GM12878 (cell line): ENCODE results near the gene SLC39A1. TPM values are rescaled to one million over a fixed set of nuclear protein-coding genes. Genes with fewer than 3 reads are reported as not detected.

Source experiments
- ATAC-seq: fragments of 200-7000 bp; cut with Tn5 transposase; 3 replicates; pipeline ENCODE4 v1.9.1; 2020; ENCODE audit warnings: mild to moderate bottlenecking, moderate library complexity
- BruUV-seq: library from RNA; stranded (reverse); fragments of 400-500 nt; replicated peaks from 2 replicates; lab custom pipeline; 2021; lab: Mats Ljungman, UMichigan
- CTCF ChIA-PET: fragments of 300-600 bp; sonication (Branson Sonifier 250); formaldehyde crosslinking; extraction: SDS; loops from one replicate; lab custom pipeline; 2021; ENCODE audit warnings: inconsistent platforms; lab: Yijun Ruan, JAX
- POLR2A ChIA-PET: fragments of 350-600 bp; formaldehyde crosslinking; extraction: SDS; loops from one replicate; lab custom pipeline; 2021; ENCODE audit warnings: inconsistent platforms; lab: Charles Lee
- RAD21 ChIA-PET: fragments of 300-600 bp; sonication (Branson Sonifier 250); formaldehyde crosslinking; loops from one replicate; lab custom pipeline; 2023; ENCODE audit warnings: antibody characterized with exemption; ENCODE audit not compliant: unreplicated experiment; lab: Charles Lee
- SMC1A ChIA-PET: fragments of 300-600 bp; sonication (Branson Sonifier 250); formaldehyde crosslinking; loops from one replicate; lab custom pipeline; 2023; ENCODE audit not compliant: unreplicated experiment, uncharacterized antibody; lab: Charles Lee
- DNase-seq: peaks from one replicate; pipeline ENCODE4 v3.0.0-alpha.2; 2011; ENCODE audit warnings: low read depth, low spot score
- FAIRE-seq: peaks from 3 replicates; lab custom pipeline; 2011; peaks lifted over from hg19 to GRCh38; lab: Jason Lieb, UNC
- H2AFZ ChIP-seq: 2 replicates; pipeline ENCODE4 v1.6.0; 2011; ENCODE audit warnings: low read depth, low read length, control low read depth; ENCODE audit not compliant: control insufficient read depth
- H3K27ac ChIP-seq: 2 replicates; pipeline ENCODE4 v1.5.1; 2011; ENCODE audit warnings: control low read depth; ENCODE audit not compliant: control insufficient read depth, insufficient read depth
- H3K27me3 ChIP-seq, 2 experiments: replicated peaks in 1 of 2; 2 replicates each; pipeline versions ENCODE4 v1.6.0 to v1.6.1; 2011; ENCODE audit warnings: low read length in 1 of 2; ENCODE audit not compliant: control insufficient read depth in 2 of 2, insufficient read depth in 2 of 2
- H3K36me3 ChIP-seq, 2 experiments: 2 replicates each; pipeline ENCODE4 v1.5.1; 2011; ENCODE audit warnings: low read length in 1 of 2; ENCODE audit not compliant: control insufficient read depth in 2 of 2, insufficient read depth in 2 of 2
- H3K4me1 ChIP-seq: 2 replicates; pipeline ENCODE4 v1.6.1; 2011; ENCODE audit warnings: mild to moderate bottlenecking, low read length, moderate library complexity, mixed read lengths; ENCODE audit not compliant: control insufficient read depth, insufficient read depth
- H3K4me2 ChIP-seq: 2 replicates; pipeline ENCODE4 v1.6.0; 2011; ENCODE audit warnings: control low read depth; ENCODE audit not compliant: control insufficient read depth, insufficient read depth
- H3K4me3 ChIP-seq: fragments of 200-600 bp; sonication (generic); 2 replicates; pipeline ENCODE4 v1.5.1; 2016
- H3K79me2 ChIP-seq: 2 replicates; pipeline ENCODE4 v1.6.0; 2011; ENCODE audit warnings: low read length; ENCODE audit not compliant: control insufficient read depth, insufficient read depth
- H3K9ac ChIP-seq: 2 replicates; pipeline ENCODE4 v1.8.0; 2011; ENCODE audit warnings: low read length, control low read depth, mixed read lengths; ENCODE audit not compliant: control insufficient read depth, insufficient read depth
- H3K9me3 ChIP-seq: replicated peaks from 3 replicates; pipeline ENCODE4 v1.5.1; 2011; ENCODE audit warnings: mild to moderate bottlenecking, low read length; ENCODE audit not compliant: control insufficient read depth, insufficient read depth
- H4K20me1 ChIP-seq: 2 replicates; pipeline ENCODE4 v1.6.0; 2011; ENCODE audit not compliant: control insufficient read depth, insufficient read depth
- EP300 ChIP-seq, 2 experiments: fragments of 150-350 bp in 1 of 2; IDR thresholded peaks; 2 replicates each; pipeline ENCODE4 v1.6.1; 2011 to 2012; ENCODE audit warnings: low read depth in 2 of 2, low read length in 2 of 2, borderline replicate concordance in 1 of 2, improper control_type of control experiment in 1 of 2, inconsistent platforms in 1 of 2; ENCODE audit not compliant: control insufficient read depth in 1 of 2
- NFIC ChIP-seq: IDR thresholded peaks from 2 replicates; pipeline ENCODE4 v1.6.1; 2012; ENCODE audit warnings: low read depth, mild to moderate bottlenecking, inconsistent platforms, low read length, moderate library complexity
- NKRF ChIP-seq: fragments of 450-650 bp; conservative IDR thresholded peaks from 2 replicates; pipeline ENCODE4 v1.6.1; 2017; ENCODE audit warnings: mild to moderate bottlenecking, moderate library complexity
- WGBS: methylation state at CpG from one replicate; pipeline ENCODE4 v1.1.6; 2016; ENCODE audit warnings: low lambda C conversion rate; ENCODE audit not compliant: insufficient replicate concordance, insufficient coverage; ENCODE audit errors: missing lambda C conversion rate; 5-methylcytosine and 5-hydroxymethylcytosine counted together
- in situ Hi-C: fragments of 300-500 bp; cut with MboI; formaldehyde crosslinking; loops from 9 replicates; pipeline ENCODE4 v1.14.3; 2018; ENCODE audit warnings: mixed read lengths
- intact Hi-C: fragments of 100-400 bp; cut with micrococcal nuclease; formaldehyde crosslinking; loops from one replicate; pipeline ENCODE4 v1.14.2; 2022; ENCODE audit not compliant: unreplicated experiment
- polyA plus RNA-seq, 11 experiments: library from polyadenylated mRNA; depleted of rRNA in 4 of 11; unstranded in 6 of 11; stranded (reverse) in 5 of 11; fragments of >200 nt; fragmentation: Nextera tagmentation in 4 of 11; fragmentation: Illumina TruSeq in 1 of 11; extraction: Ambion mirVana in 4 of 11; extraction: Trizol in 1 of 11; gene quantifications; 1 replicate in 1 of 11; 2 replicates in 10 of 11; pipeline versions ENCODE4 v1.2.1 to v1.2.3, GENCODE V29; 2011 to 2016; ENCODE audit warnings: inconsistent platforms in 2 of 11, missing spikeins in 2 of 11, low read depth in 1 of 11
- total RNA-seq, 4 experiments: library from RNA; depleted of rRNA in 3 of 4; stranded (reverse); fragments of >200 nt in 3 of 4; fragmentation: Illumina TruSeq in 1 of 4; extraction: Trizol in 1 of 4; gene quantifications; 2 replicates each; pipeline versions ENCODE4 v1.2.1 to v1.2.3, GENCODE V29; 2013 to 2021

The SLC39A1 gene
- total and polyA plus RNA-seq, 10 of the 15 experiments (the other 5 are each of a cell fraction or from before 2014, with no cell fraction given), result 8.8 to 98.6 (median 72.4) TPM

- Histone ChIP-seq H3K4me1 (peaks cover 19% of the 10 kb centered on the region), H2AFZ (peak overlapping the region; percentile 90), H3K4me2 (peak overlapping the region; percentile 91), H3K36me3 (0 out of 4 replicates have a peak, but pooled peaks cover 0 to under 1% of the 10 kb centered on the region in 2 experiments), H4K20me1 (no peaks in the 10 kb centered on the region), H3K27ac (peak overlapping the region; percentile 91), H3K27me3 (no peaks in the 10 kb centered on the region), H3K79me2 (peaks cover 36% of the 10 kb centered on the region), H3K9ac (peak overlapping the region; percentile 94), H3K9me3 (no peaks in the 10 kb centered on the region), H3K4me3 (peak overlapping the region; percentile 92)
- 0% methylated on average over 8 of the region's 8 CpGs for WGBS
- ATAC-seq, result no peak
- in situ Hi-C loops, result no loop called here
- TF ChIP-seq NKRF (peak; percentile 45), NFIC (no peak), EP300 (IDR thresholded peaks at IDR 0.05; ENCODE audit: borderline replicate concordance in 1 of 2, control insufficient read depth in 1 of 2, low read depth in 2 of 2, low read length in 2 of 2) (0 out of 4 replicates have a peak, but pooled peaks of 1 of the 2 experiments have one; percentile 10)
- no peak for DNase-seq
- SMC1A ChIA-PET, result interaction anchor here (0.9 to 7.7 kb wide), 14 partner anchors 9 to 292 kb away, joined by 3 to 82 read pairs (median 8); partner anchors contain the start of genes CRTC2, DENND4B, GATAD2B and JTB
- intact Hi-C loops, result loop anchor here (1.0 to 5.0 kb wide), 3 partner anchors 23 to 161 kb away; no protein-coding TSS in a partner anchor
- POLR2A ChIA-PET, result interaction anchor here (0.6 to 10.0 kb wide), 11 partner anchors 9 to 369 kb away, joined by 3 to 132 read pairs (median 6); partner anchors contain the start of genes CRTC2, DENND4B, GATAD2B and JTB
- CTCF ChIA-PET, result interaction anchor here (0.5 to 7.1 kb wide), 12 partner anchors 9 to 395 kb away, joined by 3 to 64 read pairs (median 14); partner anchors contain the start of genes DENND4B, GATAD2B, JTB and RAB13
- FAIRE-seq, result no peak
- RAD21 ChIA-PET, result interaction anchor here (0.8 to 6.4 kb wide), 11 partner anchors 9 to 208 kb away, joined by 3 to 42 read pairs (median 4); partner anchors contain the start of genes CRTC2, DENND4B, JTB and RAB13
- TSS peak; percentile 64 for BruUV-seq
Observed at GRCh38 chr1:153968000-153968363, 4.6 kb upstream of the SLC39A1 start.
